ENCODE measurements around the gene PRSS27. TPM values are rescaled to one million over a fixed set of nuclear protein-coding genes. Genes with fewer than 3 reads are reported as not detected.
"Not testable (repeated sequence)": the region's sequence is repeated elsewhere in the genome, so short reads cannot be mapped to it uniquely, and the experiment has no call there.

Gene PRSS27
- polyA plus RNA-seq, 1 of the 3 experiments (the other 2 are of a cell fraction), result 7.7 TPM

GRCh38 chr16:2686912-2687507, 33.0 kb downstream of the PRSS27 start (continued):
- TF ChIP-seq ZBTB33 (IDR thresholded peaks at IDR 0.05; ENCODE audit: borderline replicate concordance, low read depth), result no peak

- H3K4me2 ChIP-seq; H3K4me3 ChIP-seq (ENCODE audit: low read depth in 2 of 2, low read length in 1 of 2); CTCF ChIA-PET; H3K27me3 ChIP-seq (ENCODE audit: insufficient read depth); DNase-seq; H3K9ac ChIP-seq; H3K4me1 ChIP-seq (ENCODE audit: control insufficient read depth in 1 of 2, insufficient read depth in 2 of 2, low read depth in 1 of 2, low read length in 1 of 2); H3K27ac ChIP-seq (ENCODE audit: low read depth in 2 of 2, low read length in 1 of 2); H3K9me2 ChIP-seq; H3K9me3 ChIP-seq; H2AFZ ChIP-seq (ENCODE audit: low read depth); POLR2A ChIA-PET; H3K36me3 ChIP-seq (replicated peaks in 1 of 2; ENCODE audit: control insufficient read depth in 1 of 2, insufficient read depth in 2 of 2, low read length in 1 of 2); H3F3A ChIP-seq (replicated peaks; ENCODE audit: insufficient read depth): not testable (repeated sequence)
- H3K79me2 ChIP-seq (ENCODE audit: insufficient read depth), result peaks cover 65% of the 10 kb centered on the region
- H4K20me1 ChIP-seq (ENCODE audit: insufficient read depth), result peaks cover 30% of the 10 kb centered on the region
- no CpG with 5 or more reads among the region's 9 CpGs for WGBS (ENCODE audit: low lambda C conversion rate)
Observed at GRCh38 chr16:2686075-2686474, 33.9 kb downstream of the PRSS27 start.

- H3K27me3 ChIP-seq (ENCODE audit: insufficient read depth); H3K9me3 ChIP-seq; H3K9me2 ChIP-seq; H3K4me1 ChIP-seq (ENCODE audit: control insufficient read depth in 1 of 2, insufficient read depth in 2 of 2, low read depth in 1 of 2, low read length in 1 of 2); CTCF ChIA-PET; H3K36me3 ChIP-seq (replicated peaks in 1 of 2; ENCODE audit: control insufficient read depth in 1 of 2, insufficient read depth in 2 of 2, low read length in 1 of 2); DNase-seq: not testable (repeated sequence)
- Histone ChIP-seq H3K4me3 (ENCODE audit: low read depth in 2 of 2, low read length in 1 of 2) (peak overlapping the region; percentile 96 to 100), H3K79me2 (ENCODE audit: insufficient read depth) (peaks cover 55% of the 10 kb centered on the region), H3F3A (replicated peaks; ENCODE audit: insufficient read depth) (peaks cover 14% of the 10 kb centered on the region), H3K9ac (peak overlapping the region; percentile 93), H3K27ac (ENCODE audit: low read depth in 2 of 2, low read length in 1 of 2) (peak overlapping the region; percentile 82 to 84), H2AFZ (ENCODE audit: low read depth) (peak overlapping the region; percentile 84; the same call in 1 of the 2 replicates), H3K4me2 (peak overlapping the region; percentile 84), H4K20me1 (ENCODE audit: insufficient read depth) (peaks cover 15% of the 10 kb centered on the region)
- POLR2A ChIA-PET, result interaction anchor here (1.4 to 2.5 kb wide), 3 partner anchors 10 to 185 kb away, joined by 8 to 18 read pairs (median 11); partner anchors contain the start of gene PRSS27
- WGBS (ENCODE audit: low lambda C conversion rate), result 3% methylated on average over 13 of the region's 13 CpGs
Observed at GRCh38 chr16:2683041-2683440, 37.0 kb downstream of the PRSS27 start.

- H3K4me3 ChIP-seq (ENCODE audit: low read depth in 2 of 2, low read length in 1 of 2), result peak within 1 kb of the TSS; percentile 96 to 100
- POLR2A ChIA-PET, result interaction anchor here (0.9 to 2.5 kb wide), 7 partner anchors 9 to 186 kb away, joined by 3 to 18 read pairs (median 6); partner anchors contain the start of genes PRSS27 and SRRM2
- no peaks in the 10 kb centered on the region for H3K9me3 ChIP-seq
- H3K36me3 ChIP-seq (replicated peaks in 1 of 2; ENCODE audit: control insufficient read depth in 1 of 2, insufficient read depth in 2 of 2, low read length in 1 of 2), result peaks cover 0 to 4% of the 10 kb centered on the region in 2 experiments
- peak; percentile 98 for DNase-seq
- H3K27ac ChIP-seq (ENCODE audit: low read depth in 2 of 2, low read length in 1 of 2), result peak within 1 kb of the TSS; percentile 84 to 85
- peak within 1 kb of the TSS; percentile 84 for H3K4me2 ChIP-seq
- peak within 1 kb of the TSS; percentile 84 for H2AFZ ChIP-seq (ENCODE audit: low read depth)
- under 1% methylated on average over 38 of the region's 73 CpGs for WGBS (ENCODE audit: low lambda C conversion rate)
- CTCF ChIA-PET, result no interaction called here
- no peaks in the 10 kb centered on the region for H3K9me2 ChIP-seq
- H3K4me1 ChIP-seq (ENCODE audit: control insufficient read depth in 1 of 2, insufficient read depth in 2 of 2, low read depth in 1 of 2, low read length in 1 of 2), result peaks cover 0 to 3% of the 10 kb centered on the region in 2 experiments; a peak in 2 of 4 replicates
- peak within 1 kb of the TSS; percentile 93 for H3K9ac ChIP-seq
- H4K20me1 ChIP-seq (ENCODE audit: insufficient read depth), result peaks cover 9% of the 10 kb centered on the region
- peaks cover 49% of the 10 kb centered on the region for H3K79me2 ChIP-seq (ENCODE audit: insufficient read depth)
- peaks cover 14% of the 10 kb centered on the region for H3F3A ChIP-seq (replicated peaks; ENCODE audit: insufficient read depth)
- no peaks in the 10 kb centered on the region for H3K27me3 ChIP-seq (ENCODE audit: insufficient read depth)
- TF ChIP-seq USF2 (IDR thresholded peaks at IDR 0.05; ENCODE audit: borderline replicate concordance, low read depth, low read length) (peak; percentile 58; the same call in 1 of the 2 replicates), RAD21 (IDR thresholded peaks at IDR 0.05; ENCODE audit: low read length) (no peak), MEF2A (IDR thresholded peaks at IDR 0.05; ENCODE audit: borderline replicate concordance, low read depth) (no peak), TEAD4 (IDR thresholded peaks at IDR 0.05; ENCODE audit: borderline replicate concordance, insufficient read depth) (no peak), JUND (IDR thresholded peaks at IDR 0.05) (no peak), EZH2phosphoT487 (IDR thresholded peaks at IDR 0.05; ENCODE audit: borderline replicate concordance, low read depth) (no peak), NFIC (IDR thresholded peaks at IDR 0.05; ENCODE audit: borderline replicate concordance) (no peak), RXRA (IDR thresholded peaks at IDR 0.05; ENCODE audit: borderline replicate concordance, low read depth) (no peak), ZBTB33 (IDR thresholded peaks at IDR 0.05; ENCODE audit: borderline replicate concordance, low read depth) (0 out of 2 replicates have a peak, but pooled peaks have one; percentile 21), PBX3 (IDR thresholded peaks at IDR 0.05) (peak; percentile 24; the same call in 1 of the 2 replicates)
Observed at GRCh38 chr16:2682209-2683021, 37.6 kb downstream of the PRSS27 start, which contains the start of gene KCTD5. KCTD5 (plus strand) TSS chr16:2682523; CDS start chr16:2682549, 26 bp downstream.
